Measurements from ENCODE around the gene CNIH4.

Gene CNIH4

GRCh38 chr1:224387302-224387912 is 30.7 kb downstream of the CNIH4 start:
- DNase-seq (ENCODE audit: low read depth in 2 of 2), result no peak
- TF ChIP-seq, protein P1, sequence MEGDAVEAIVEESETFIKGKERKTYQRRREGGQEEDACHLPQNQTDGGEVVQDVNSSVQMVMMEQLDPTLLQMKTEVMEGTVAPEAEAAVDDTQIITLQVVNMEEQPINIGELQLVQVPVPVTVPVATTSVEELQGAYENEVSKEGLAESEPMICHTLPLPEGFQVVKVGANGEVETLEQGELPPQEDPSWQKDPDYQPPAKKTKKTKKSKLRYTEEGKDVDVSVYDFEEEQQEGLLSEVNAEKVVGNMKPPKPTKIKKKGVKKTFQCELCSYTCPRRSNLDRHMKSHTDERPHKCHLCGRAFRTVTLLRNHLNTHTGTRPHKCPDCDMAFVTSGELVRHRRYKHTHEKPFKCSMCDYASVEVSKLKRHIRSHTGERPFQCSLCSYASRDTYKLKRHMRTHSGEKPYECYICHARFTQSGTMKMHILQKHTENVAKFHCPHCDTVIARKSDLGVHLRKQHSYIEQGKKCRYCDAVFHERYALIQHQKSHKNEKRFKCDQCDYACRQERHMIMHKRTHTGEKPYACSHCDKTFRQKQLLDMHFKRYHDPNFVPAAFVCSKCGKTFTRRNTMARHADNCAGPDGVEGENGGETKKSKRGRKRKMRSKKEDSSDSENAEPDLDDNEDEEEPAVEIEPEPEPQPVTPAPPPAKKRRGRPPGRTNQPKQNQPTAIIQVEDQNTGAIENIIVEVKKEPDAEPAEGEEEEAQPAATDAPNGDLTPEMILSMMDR (IDR thresholded peaks at IDR 0.05; ENCODE audit: low read depth, low read length), result no peak
- no peak overlapping the region for H3K4me3 ChIP-seq (replicated peaks in 1 of 2; ENCODE audit: low read depth in 2 of 2, low read length in 2 of 2)

DNA sequence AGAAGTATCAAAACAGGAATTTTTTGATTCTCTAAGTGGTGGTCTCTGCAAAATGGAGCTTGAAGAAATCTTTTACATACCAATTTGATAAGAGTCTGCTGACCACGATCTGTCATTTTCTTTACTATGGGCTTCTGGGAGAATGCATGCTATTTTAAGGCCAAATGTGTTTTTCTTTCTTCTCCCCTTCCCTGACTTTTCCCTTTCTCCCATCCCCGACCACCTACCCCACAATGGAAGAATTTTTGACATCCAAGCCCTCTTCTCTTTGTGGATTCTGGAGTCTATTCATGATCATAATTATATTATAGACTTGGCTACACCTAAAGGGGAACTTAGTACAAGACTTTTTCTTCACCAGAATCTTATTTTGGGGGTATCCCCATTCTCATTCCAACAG is 31.3 kb downstream of the CNIH4 start:
- TF ChIP-seq, protein P1 (IDR thresholded peaks at IDR 0.05; ENCODE audit: low read depth, low read length), result no peak
- DNase-seq (ENCODE audit: low read depth in 2 of 2), result no peak
- no peak overlapping the region for H3K4me3 ChIP-seq (replicated peaks in 1 of 2; ENCODE audit: low read depth in 2 of 2, low read length in 2 of 2)

DNA sequence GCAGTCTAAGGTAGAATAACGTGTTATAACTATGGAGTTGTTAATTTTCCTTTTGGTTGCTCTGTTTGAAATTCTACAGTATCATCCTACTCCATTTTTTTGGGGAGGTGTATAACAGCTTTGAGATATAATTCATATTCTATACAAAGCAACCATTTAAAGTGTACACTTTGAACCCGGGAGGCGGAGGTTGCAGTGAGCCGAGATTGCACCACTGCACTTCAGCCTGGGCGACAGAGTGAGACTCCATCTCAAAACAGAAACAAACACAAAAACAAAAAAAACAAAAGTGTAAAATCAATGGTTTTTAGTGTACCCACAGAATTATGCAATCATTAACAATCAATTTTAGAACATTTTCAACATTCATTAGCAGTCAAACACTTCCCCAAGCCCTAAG is 33.8 kb downstream of the CNIH4 start:
- no peak overlapping the region for H3K4me3 ChIP-seq (replicated peaks in 1 of 2; ENCODE audit: low read depth in 2 of 2, low read length in 2 of 2)
- no peak for DNase-seq (ENCODE audit: low read depth in 2 of 2)
- TF ChIP-seq, protein P1 (IDR thresholded peaks at IDR 0.05; ENCODE audit: low read depth, low read length), result no peak

DNA sequence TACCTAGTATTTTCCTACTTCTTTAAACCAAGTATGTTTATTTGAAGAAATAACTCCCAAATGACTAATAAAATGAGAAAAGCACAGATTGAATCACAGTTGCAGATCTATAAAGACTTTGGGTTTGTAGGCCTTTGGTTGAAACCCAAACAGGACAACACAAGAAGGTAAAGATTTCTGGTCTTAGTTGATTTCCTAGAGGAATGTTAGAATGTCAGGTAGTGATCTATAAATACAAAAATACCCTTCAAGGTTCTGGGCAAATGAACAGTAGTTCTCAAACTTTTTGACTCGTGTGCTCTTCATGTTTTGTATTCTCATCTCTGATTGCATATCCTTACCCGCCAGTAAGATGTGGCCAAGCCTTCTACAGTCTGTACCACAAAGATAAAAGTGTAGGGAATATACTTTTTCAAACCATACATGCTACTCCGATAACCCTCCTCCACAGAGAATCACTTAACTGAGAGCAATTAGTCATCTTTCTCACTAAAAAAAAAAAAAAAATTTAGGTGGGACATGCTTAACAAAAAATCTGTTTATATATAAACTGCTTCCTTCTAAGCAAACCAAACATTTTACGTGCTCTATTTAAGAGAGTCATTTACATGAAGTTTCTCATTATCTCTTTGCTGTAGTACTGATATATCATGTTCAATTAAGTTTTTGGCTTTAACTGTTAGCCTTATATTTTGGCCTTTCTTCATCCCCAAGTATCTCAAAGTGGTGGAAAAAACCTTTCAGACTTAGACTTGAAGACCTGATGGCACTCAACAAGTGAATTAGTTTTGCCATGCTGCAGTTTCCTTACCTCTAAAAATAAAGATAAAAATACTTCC is 36.0 kb downstream of the CNIH4 start:
- H3K4me3 ChIP-seq (replicated peaks in 1 of 2; ENCODE audit: low read depth in 2 of 2, low read length in 2 of 2), result no peak overlapping the region
- DNase-seq (ENCODE audit: low read depth in 2 of 2), result no peak
- TF ChIP-seq, protein P1 (IDR thresholded peaks at IDR 0.05; ENCODE audit: low read depth, low read length), result no peak

GRCh38 chr1:224393294-224393693 is 36.6 kb downstream of the CNIH4 start:
- no peak overlapping the region for H3K4me3 ChIP-seq (replicated peaks in 1 of 2; ENCODE audit: low read depth in 2 of 2, low read length in 2 of 2)
- TF ChIP-seq, protein P1 (IDR thresholded peaks at IDR 0.05; ENCODE audit: low read depth, low read length), result no peak
- DNase-seq (ENCODE audit: low read depth in 2 of 2), result no peak

DNA sequence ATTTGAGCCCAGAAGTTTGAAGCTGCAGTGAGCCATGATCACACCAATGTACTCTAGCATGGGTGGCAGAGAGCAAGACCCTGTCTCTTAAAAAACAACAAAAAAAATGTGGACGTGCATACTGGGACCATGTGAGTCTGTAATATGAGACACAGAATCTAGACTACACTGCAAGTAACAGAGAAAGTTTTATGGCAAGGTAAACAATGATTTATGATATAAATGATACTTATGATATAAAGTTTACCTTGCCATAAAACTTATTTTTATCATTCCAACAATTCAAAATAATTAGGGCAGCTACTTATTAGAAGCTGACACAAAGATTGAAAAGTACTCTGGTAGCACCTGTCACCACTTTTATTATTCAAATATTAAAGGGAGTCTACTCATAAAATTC is 43.2 kb downstream of the CNIH4 start:
- DNase-seq (ENCODE audit: low read depth in 2 of 2), result no peak
- H3K4me3 ChIP-seq (replicated peaks in 1 of 2; ENCODE audit: low read depth in 2 of 2, low read length in 2 of 2), result no peak overlapping the region
- TF ChIP-seq, protein P1 (IDR thresholded peaks at IDR 0.05; ENCODE audit: low read depth, low read length), result no peak

Data from cardiac fibroblast (primary cell).